Epithelial cell of esophagus (primary cell): ENCODE data around the gene LIN28A.

Experiments
- DNase-seq: peaks from one replicate; pipeline ENCODE4 v3.0.0; 2010; ENCODE audit warnings: low read depth
- H3K4me3 ChIP-seq: 2 replicates; pipeline ENCODE4 v1.5.1; 2011; ENCODE audit warnings: mild to moderate bottlenecking, low read length, control low read depth
- TF ChIP-seq, protein P1 (sequence below): IDR thresholded peaks from 2 replicates; pipeline ENCODE4 v1.5.1; 2011; ENCODE audit warnings: low read depth, mild to moderate bottlenecking, low read length, control low read depth, inconsistent platforms; ENCODE audit not compliant: insufficient read depth; ENCODE audit errors: missing control alignments

LIN28A gene

GRCh38 chr1:26404641-26405040, 6.0 kb upstream of the LIN28A start:
- peak; percentile 50 for DNase-seq
- TF ChIP-seq, protein P1, sequence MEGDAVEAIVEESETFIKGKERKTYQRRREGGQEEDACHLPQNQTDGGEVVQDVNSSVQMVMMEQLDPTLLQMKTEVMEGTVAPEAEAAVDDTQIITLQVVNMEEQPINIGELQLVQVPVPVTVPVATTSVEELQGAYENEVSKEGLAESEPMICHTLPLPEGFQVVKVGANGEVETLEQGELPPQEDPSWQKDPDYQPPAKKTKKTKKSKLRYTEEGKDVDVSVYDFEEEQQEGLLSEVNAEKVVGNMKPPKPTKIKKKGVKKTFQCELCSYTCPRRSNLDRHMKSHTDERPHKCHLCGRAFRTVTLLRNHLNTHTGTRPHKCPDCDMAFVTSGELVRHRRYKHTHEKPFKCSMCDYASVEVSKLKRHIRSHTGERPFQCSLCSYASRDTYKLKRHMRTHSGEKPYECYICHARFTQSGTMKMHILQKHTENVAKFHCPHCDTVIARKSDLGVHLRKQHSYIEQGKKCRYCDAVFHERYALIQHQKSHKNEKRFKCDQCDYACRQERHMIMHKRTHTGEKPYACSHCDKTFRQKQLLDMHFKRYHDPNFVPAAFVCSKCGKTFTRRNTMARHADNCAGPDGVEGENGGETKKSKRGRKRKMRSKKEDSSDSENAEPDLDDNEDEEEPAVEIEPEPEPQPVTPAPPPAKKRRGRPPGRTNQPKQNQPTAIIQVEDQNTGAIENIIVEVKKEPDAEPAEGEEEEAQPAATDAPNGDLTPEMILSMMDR = no peak
- no peak overlapping the region for H3K4me3 ChIP-seq

- no peak for DNase-seq
- TF ChIP-seq, protein P1 = no peak
- no peak overlapping the region for H3K4me3 ChIP-seq
These were observed 5.2 kb upstream of the LIN28A start for GRCh38 chr1:26405281-26405915.

DNA sequence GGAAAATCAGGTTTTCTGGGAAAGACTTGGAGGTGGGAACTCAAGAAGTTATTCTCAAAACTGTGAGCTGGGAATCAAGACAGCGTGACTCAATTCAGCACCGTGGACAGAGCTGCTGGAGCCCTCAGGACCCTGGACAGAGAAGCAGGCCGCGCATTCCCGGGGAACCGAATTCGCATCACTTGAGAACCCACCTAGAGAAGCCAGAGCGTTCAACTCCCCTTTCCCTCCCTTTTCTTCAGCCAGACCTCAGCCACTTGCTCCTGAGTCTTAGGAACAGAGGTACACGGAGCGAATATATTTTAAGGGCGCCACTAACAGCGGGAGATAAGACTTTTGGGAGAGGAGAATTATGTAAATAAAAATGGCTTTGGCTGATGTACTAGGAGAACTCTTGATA, 2.0 kb upstream of the LIN28A start:
- H3K4me3 ChIP-seq = no peak overlapping the region
- TF ChIP-seq, protein P1 = no peak

GRCh38 chr1:26409191-26409807, 1.3 kb upstream of the LIN28A start:
- no peak overlapping the region for H3K4me3 ChIP-seq
- TF ChIP-seq, protein P1 = no peak

More for the DNA sequence above, 2.0 kb upstream of the LIN28A start:
- peak; percentile 80 for DNase-seq

DNA sequence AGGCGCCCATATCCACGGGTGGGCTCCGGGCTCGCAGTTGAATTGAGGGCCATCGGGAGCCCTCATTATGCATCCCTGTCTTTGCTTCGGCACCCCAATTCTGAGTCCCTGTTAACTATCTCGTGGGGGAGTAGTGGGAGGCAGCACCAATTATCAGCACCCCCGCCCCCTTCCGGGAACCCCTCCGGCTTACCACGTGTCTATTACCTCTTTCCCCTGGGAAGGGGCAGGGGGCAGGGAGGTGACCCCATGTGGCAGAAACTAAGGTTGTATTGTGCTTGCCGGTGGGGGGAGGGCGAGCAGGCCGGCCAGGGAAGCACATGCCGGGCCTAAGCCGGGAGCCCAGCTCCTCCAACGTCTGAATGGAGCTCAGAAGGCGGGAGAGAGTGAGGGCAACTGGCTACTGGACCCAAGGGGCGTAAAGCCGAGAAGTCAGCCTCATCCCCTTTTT, 1.0 kb downstream of the LIN28A start:
- no peak for DNase-seq
- no peak overlapping the region for H3K4me3 ChIP-seq
- TF ChIP-seq, protein P1 = no peak

More at GRCh38 chr1:26409191-26409807, 1.3 kb upstream of the LIN28A start:
- DNase-seq = no peak

DNA sequence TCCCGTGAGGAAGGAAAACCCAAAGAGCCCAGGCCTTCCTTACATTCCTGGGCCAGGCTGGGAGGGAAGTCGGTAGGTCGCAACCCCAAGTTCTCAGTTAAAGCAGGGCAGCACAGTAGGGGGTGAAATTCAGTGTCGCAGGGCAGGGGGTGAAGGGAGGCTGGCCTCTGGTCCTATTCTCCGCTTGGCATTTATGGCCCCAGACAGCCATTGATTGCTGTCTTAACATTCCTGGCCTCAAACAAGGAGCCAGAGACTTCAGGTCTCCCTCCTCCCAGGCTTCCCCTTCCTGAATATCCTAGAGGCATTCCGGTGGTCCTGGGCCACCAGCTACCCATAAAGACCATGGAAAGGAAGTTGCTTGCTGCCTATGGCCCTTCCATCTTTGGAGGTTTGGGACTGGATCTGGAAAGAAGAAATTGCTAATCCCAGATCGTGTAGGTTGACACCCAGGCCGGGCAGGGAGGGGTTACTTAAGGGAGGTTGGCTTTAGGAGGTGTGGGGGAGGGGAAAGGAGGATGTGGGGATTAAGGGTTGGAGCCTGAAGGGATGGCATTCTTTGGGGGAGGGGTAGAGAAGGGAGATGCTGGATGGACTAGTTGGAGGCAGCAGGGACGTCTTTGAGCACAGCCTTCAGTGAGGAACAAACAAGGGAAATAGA, 1.7 kb downstream of the LIN28A start:
- no peak for DNase-seq
- H3K4me3 ChIP-seq = no peak overlapping the region
- TF ChIP-seq, protein P1 = no peak

GRCh38 chr1:26413031-26413430, 2.4 kb downstream of the LIN28A start:
- no peak for DNase-seq
- TF ChIP-seq, protein P1 = no peak
- H3K4me3 ChIP-seq = no peak overlapping the region
